ENCODE results near the gene TSPAN1.
"Not testable (repeated sequence)": the region's sequence is repeated elsewhere in the genome, so short reads cannot be mapped to it uniquely, and the experiment has no call there.

TSPAN1 gene

DNA sequence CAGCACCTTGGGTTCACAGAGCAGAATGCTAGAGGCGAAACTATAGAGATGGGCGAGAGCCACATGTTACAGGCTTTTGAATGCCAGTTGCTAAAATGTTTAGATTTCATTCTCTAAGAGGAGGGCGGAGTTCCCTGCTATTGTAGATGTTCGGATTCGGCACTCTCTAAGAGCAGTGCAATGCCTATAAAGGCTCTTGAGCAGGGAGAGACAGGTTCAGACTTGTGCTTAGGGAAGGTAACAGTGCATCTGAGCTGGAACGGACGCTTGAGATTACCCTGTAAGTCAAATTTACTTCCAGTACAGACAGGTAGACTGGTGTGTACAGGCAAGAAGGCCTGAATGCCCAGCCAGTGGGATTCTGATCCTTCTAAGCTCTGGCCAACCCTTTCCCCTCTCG, 43.6 kb downstream of the TSPAN1 start:
- DNase-seq (ENCODE audit: low read depth in 2 of 2), result no peak

DNA sequence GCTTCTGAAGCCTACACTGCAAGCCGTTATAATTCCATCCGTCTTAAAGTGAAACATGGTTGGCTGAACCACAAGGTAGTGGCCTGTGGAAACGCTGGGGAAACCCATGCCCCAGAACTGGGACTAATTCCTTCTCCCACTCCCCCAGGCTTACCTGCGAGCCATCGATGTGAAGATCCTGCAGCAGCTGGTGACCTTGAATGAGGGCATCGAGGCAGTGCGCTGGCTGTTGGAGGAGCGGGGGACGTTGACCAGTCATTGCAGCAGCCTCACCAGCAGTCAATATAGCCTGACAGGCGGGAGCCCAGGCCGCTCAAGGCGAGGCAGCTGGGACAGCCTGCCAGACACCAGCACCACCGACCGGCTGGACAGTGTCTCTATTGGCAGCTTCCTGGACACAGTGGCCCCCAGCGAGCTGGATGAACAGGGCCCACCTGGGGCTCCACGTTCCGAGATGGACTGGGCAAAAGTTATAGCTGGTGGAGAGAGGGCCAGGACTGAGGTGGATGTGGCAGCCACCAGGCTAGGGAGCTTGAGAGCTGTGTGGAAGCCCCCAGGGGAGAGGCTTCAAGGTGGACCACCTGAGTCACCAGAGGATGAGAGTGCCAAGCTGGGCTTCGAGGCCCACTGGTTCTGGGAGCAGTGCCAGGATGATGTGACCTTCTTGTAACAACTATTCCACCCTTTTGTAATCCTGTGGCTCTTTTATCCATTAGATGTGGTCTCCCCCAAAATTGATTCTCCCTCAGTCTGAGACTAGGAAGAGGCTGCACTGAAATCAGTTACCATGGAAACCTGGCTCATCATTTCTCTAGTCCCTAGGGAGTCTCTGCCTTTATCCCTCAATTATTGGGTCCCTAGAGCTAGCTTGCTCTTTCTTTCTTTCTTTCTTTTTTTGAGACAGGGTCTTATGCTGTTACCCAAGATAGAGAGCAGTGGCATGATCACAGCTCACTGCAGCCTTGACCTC, 44.9 kb downstream of the TSPAN1 start:
- no peak for DNase-seq (ENCODE audit: low read depth in 2 of 2)

DNA sequence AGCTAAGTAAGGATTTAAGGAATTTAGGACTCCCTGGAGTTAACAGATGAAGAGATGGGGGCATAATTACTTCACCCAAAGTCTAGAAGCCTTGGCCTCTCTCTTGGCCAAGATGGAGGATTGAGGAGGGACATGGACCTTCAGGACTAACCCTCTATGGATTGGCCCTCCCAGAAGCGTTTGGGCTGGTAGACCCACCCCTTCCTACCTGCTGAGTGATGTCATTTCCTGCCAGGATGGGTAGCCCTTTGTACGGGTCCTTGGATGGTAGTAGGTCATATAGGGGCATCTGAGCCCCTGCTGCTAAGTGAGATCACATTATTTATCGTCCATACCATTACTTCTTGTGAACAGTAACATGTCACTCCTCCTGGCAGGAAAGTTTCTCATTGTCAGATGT, 45.9 kb downstream of the TSPAN1 start:
- no peak for DNase-seq (ENCODE audit: low read depth in 2 of 2)

DNA sequence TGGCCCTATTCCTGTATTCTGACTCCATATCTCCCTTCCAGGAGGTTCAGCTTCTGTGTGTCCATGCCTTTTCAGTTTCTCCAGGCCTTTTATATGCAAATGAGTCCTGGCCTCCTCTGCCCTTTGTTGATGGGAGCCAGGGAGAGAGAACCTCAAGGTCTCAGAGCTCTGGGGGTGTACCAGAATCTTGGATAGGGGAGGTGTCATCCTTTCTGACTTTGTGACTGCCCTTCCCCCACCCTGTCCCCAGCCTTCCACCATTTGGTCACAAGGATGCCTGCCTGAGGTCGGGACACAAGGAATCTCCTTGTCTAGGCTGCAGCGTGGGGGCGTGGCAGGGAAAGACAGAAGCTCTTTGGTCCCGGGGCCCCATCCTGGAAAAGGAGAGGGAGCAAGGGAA, 46.9 kb downstream of the TSPAN1 start:
- DNase-seq (ENCODE audit: low read depth in 2 of 2), result no peak

DNA sequence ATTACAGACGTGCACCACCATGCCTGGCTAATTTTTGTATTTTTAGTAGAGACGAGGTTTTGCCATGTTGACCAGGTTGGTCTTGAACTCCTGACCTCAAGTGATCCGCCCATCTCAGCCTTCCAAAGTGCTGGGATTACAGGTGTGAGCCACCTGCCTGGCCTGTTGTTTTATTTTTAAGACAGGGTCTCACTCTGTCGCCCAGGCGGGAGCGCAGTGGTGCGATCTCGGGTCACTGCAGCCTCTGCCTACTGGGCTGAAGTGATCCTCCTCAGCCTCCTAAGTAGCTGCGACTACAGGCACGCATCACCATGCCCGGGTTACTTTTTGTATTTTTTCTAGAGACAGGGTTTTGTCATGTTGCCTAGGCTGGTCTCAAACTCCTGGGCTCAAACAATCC, 48.2 kb downstream of the TSPAN1 start:
- not testable (repeated sequence) for DNase-seq (ENCODE audit: low read depth in 2 of 2)

DNA sequence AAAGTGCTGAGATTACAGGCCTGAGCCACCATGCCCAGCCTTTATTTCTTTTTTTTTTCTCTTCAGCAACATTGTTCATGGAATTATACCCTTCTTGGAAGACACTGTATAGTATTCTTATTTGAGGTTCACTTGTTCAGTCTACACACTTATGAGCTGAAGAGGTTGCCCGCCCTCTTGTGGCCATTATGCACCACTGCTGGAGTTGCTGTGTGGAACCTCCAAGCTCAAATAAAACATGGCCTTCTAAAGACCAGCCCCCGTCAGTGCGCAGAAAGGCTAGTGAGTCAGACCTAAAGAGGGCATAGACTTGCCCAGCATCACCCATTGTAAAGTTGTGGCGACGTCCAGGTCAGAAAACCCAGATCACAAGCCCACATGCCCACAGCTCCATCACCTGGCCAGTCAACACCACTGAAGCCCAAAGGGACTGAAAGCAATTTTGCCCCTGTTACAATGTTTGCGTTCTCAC, 48.6 kb downstream of the TSPAN1 start:
- DNase-seq (ENCODE audit: low read depth in 2 of 2), result peak in 1 of 2 donors; percentile 28

DNA sequence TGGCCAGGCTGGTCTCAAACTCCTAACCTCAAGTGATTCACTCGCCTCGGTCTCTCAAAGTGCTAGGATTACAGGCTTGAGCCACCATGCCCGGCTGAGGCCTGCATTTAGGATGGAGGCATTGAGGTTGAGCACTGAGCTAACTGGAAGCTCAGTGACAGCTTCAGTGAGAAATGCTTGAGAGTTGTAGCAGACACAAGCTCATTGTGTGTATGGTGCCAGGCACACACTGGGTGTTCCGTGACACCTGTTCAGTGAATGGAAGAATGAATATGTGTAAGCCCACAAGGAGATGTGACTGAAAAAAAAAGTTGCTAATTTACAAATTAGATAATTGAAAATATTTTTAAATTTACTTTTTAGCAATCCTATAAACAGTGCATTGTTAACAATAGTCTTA, 50.1 kb downstream of the TSPAN1 start:
- no peak for DNase-seq (ENCODE audit: low read depth in 2 of 2)

DNA sequence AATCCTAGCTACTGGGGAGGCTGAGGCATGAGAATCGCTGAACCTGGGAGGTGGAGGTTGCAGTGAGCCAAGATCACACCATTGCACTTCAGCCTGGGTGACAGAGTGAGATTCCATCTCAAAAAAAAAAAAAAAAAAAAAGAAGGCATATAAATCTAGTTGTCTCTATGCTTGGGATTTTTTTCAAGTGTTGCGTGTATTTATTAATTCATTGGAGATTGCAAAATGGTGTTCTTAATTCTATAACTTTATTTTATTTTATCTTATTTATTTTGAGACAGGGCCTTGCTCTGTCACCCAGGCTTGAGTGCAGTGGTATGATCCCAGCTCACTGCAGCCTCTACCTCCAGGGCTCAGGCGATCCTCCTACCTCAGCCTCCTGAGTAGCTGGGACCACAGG, 56.3 kb downstream of the TSPAN1 start:
- DNase-seq (ENCODE audit: low read depth in 2 of 2), result not testable (repeated sequence)
